HEK293 (cell line): ENCODE measurements around the gene TIMM10.

Experiments
- CTCF ChIA-PET: fragments of 350-600 bp; formaldehyde crosslinking; extraction: SDS; loops from one replicate; lab custom pipeline; 2021; ENCODE audit warnings: antibody characterized with exemption; lab: Yijun Ruan, JAX
- POLR2A ChIA-PET: fragments of 300-600 bp; formaldehyde crosslinking; extraction: SDS; loops from one replicate; lab custom pipeline; 2020; ENCODE audit warnings: antibody characterized with exemption, inconsistent platforms; lab: Yijun Ruan, JAX
- H3K27ac ChIP-seq: fragments of 200-500 bp; sonication (Bioruptor generic); 2 replicates; pipeline ENCODE4 v1.5.1; 2014; ENCODE audit warnings: low read depth, low read length, control low read depth, inconsistent platforms; ENCODE audit errors: extremely low read depth
- H3K36me3 ChIP-seq, 2 experiments: fragments of 200-500 bp in 1 of 2; sonication (Bioruptor generic) in 1 of 2; 1 replicate in 1 of 2; 2 replicates in 1 of 2; pipeline ENCODE4 v1.5.1; 2014 to 2017; ENCODE audit warnings: inconsistent platforms in 2 of 2, low read length in 2 of 2; ENCODE audit not compliant: control insufficient read depth in 2 of 2, insufficient read depth in 1 of 2
- H3K4me1 ChIP-seq: fragments of 200-500 bp; sonication (Bioruptor generic); 2 replicates; pipeline ENCODE4 v1.5.1; 2014; ENCODE audit warnings: mild to moderate bottlenecking, low read length, inconsistent platforms; ENCODE audit not compliant: control insufficient read depth, insufficient read depth
- H3K4me3 ChIP-seq: 2 replicates; pipeline ENCODE4 v1.5.1; 2011; ENCODE audit warnings: low read depth, mild to moderate bottlenecking, control low read depth, low read length, moderate library complexity
- H3K9me3 ChIP-seq: fragments of 200-500 bp; sonication (Bioruptor generic); 2 replicates; pipeline ENCODE4 v1.5.1; 2014; ENCODE audit warnings: low read depth, low read length, inconsistent platforms; ENCODE audit not compliant: control insufficient read depth, insufficient read depth
- FEZF1 ChIP-seq: fragments of 450-650 bp; formaldehyde crosslinking; IDR thresholded peaks from 2 replicates; pipeline ENCODE4 v1.5.1; 2016; ENCODE audit warnings: missing biosample characterization, missing genetic modification characterization
- GLIS1 ChIP-seq: fragments of 450-650 bp; formaldehyde crosslinking; IDR thresholded peaks from 2 replicates; pipeline ENCODE4 v1.5.1; 2016; ENCODE audit warnings: missing biosample characterization, missing genetic modification characterization
- TRIM28 ChIP-seq: IDR thresholded peaks from 2 replicates; pipeline ENCODE4 v1.6.1; 2011; ENCODE audit warnings: low read length, control low read depth, borderline replicate concordance
- ZBTB17 ChIP-seq: fragments of 450-650 bp; formaldehyde crosslinking; IDR thresholded peaks from 2 replicates; pipeline ENCODE4 v1.5.1; 2016; ENCODE audit warnings: missing biosample characterization, missing genetic modification characterization
- ZBTB20 ChIP-seq: fragments of 450-650 bp; formaldehyde crosslinking; IDR thresholded peaks from 2 replicates; pipeline ENCODE4 v1.5.1; 2016; ENCODE audit warnings: missing biosample characterization, missing genetic modification characterization
- ZBTB48 ChIP-seq: fragments of 450-650 bp; formaldehyde crosslinking; IDR thresholded peaks from 2 replicates; pipeline ENCODE4 v1.5.1; 2016; ENCODE audit warnings: missing biosample characterization, missing genetic modification characterization
- ZEB2 ChIP-seq: fragments of 450-650 bp; formaldehyde crosslinking; IDR thresholded peaks from 2 replicates; pipeline ENCODE4 v1.5.1; 2016; ENCODE audit warnings: missing biosample characterization, missing genetic modification characterization
- ZNF132 ChIP-seq: fragments of 450-650 bp; formaldehyde crosslinking; IDR thresholded peaks from 2 replicates; pipeline ENCODE4 v1.5.1; 2017; ENCODE audit warnings: missing biosample characterization, missing genetic modification characterization, borderline replicate concordance
- ZNF169 ChIP-seq: fragments of 450-650 bp; formaldehyde crosslinking; IDR thresholded peaks from 2 replicates; pipeline ENCODE4 v1.5.1; 2016; ENCODE audit warnings: missing biosample characterization, missing genetic modification characterization
- ZNF366 ChIP-seq: fragments of 450-650 bp; formaldehyde crosslinking; conservative IDR thresholded peaks from 2 replicates; pipeline ENCODE4 v1.5.1; 2016; ENCODE audit warnings: missing biosample characterization, missing genetic modification characterization
- ZNF37A ChIP-seq: fragments of 450-650 bp; IDR thresholded peaks from 2 replicates; pipeline ENCODE4 v1.5.1; 2018; ENCODE audit warnings: missing biosample characterization, missing genetic modification characterization
- ZNF391 ChIP-seq: fragments of 450-650 bp; formaldehyde crosslinking; IDR thresholded peaks from 2 replicates; pipeline ENCODE4 v1.5.1; 2016; ENCODE audit warnings: low read depth, missing biosample characterization, missing genetic modification characterization, borderline replicate concordance
- ZNF473 ChIP-seq: fragments of 450-650 bp; formaldehyde crosslinking; IDR thresholded peaks from 2 replicates; pipeline ENCODE4 v1.5.1; 2017; ENCODE audit warnings: missing biosample characterization, missing genetic modification characterization
- ZNF529 ChIP-seq: fragments of 450-650 bp; formaldehyde crosslinking; IDR thresholded peaks from 2 replicates; pipeline ENCODE4 v1.5.1; 2017; ENCODE audit warnings: missing genetic modification characterization, missing biosample characterization; ENCODE audit not compliant: insufficient replicate concordance
- ZNF768 ChIP-seq: fragments of 450-650 bp; formaldehyde crosslinking; IDR thresholded peaks from 2 replicates; pipeline ENCODE4 v1.5.1; 2018; ENCODE audit warnings: missing biosample characterization, mild to moderate bottlenecking, missing genetic modification characterization

Gene TIMM10

DNA sequence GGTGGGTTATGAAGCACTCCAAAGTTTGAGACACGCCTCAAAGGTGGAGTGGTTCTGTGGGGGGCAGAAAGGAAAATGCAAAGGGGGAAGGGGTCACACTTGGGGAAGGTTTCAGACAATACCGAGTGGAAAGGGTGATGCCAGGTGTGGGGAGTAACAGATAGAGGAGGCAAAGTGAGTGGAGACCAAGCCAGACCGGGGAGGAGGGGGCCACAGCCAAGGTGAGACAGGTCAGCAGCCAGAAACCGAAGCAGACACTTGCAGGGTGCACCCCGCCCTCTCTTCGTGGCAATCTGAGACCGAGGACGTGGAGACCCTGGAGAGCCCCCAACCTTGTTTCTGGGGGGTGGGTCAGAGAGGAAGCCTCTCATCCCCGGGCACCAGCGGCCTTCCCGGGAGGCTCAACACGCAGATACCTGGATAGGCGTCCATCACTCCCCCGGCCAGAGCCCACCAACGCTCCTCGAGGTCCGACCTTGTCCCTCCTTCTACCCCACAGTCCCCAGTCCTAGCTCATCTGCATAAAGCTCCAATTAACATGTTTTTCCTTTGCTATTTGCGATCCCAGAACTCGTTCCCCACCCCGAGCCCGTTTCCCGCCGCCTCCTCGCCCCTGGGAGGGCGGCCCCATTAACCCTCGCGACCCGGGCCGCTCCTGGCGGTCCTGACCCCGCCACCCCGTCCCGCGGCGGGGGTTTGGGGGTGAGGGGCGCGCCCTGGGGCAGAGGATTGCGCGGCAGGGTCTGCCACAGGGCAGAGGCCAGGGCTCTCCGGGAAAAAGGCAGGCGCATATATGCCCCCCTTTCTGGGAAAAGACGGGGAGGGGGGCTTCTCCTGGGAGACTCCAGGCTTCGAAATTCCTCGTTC lies 48.4 kb downstream of the TIMM10 start:
- H3K4me1 ChIP-seq = no peaks in the 10 kb centered on the region; the same call in 1 of the 2 replicates
- peaks cover 0 to 18% of the 10 kb centered on the region in 2 experiments; a peak in 1 of 3 replicates for H3K36me3 ChIP-seq
- no peak overlapping the region for H3K4me3 ChIP-seq
- CTCF ChIA-PET = interaction anchor here (0.6 to 8.9 kb wide), 16 partner anchors 9 to 345 kb away, joined by 3 to 140 read pairs (median 4); partner anchors contain the start of gene RTN4RL2
- TF ChIP-seq ZBTB48 (tag by site-specific recombination) = no peak
- peak; percentile 1; the same call in 1 of the 2 replicates for TF ChIP-seq ZBTB20 (tag by site-specific recombination)
- POLR2A ChIA-PET = interaction anchor here (0.6 kb wide), 1 partner anchor 185 kb away, joined by 3 read pairs; no protein-coding TSS in a partner anchor
- H3K9me3 ChIP-seq = no peaks in the 10 kb centered on the region
- no peak overlapping the region for H3K27ac ChIP-seq

DNA sequence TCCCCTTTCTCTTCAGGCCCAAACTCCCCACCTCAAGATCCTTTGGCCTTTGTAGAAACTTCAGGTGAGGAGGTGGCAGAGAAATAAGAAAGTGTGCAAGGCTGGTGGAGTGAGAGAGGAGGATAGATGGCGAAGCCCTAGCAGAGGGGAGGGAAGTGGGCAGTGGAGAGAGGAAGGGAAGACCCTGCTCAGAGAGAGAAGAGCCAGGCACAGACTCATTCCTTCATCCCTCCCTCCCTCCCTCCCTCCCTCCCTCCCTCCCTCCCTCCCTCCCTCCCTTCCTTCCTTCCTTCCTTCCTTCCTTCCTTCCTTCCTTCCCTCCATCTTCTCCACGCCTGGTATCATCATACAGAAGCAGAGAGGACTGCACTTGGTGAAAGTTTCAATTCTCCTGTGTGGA lies 49.2 kb downstream of the TIMM10 start:
- CTCF ChIA-PET = interaction anchor here (0.8 to 8.9 kb wide), 10 partner anchors 8 to 139 kb away, joined by 3 to 140 read pairs (median 8); partner anchors contain the start of genes RTN4RL2 and SLC43A1
- no peak overlapping the region for H3K27ac ChIP-seq

DNA sequence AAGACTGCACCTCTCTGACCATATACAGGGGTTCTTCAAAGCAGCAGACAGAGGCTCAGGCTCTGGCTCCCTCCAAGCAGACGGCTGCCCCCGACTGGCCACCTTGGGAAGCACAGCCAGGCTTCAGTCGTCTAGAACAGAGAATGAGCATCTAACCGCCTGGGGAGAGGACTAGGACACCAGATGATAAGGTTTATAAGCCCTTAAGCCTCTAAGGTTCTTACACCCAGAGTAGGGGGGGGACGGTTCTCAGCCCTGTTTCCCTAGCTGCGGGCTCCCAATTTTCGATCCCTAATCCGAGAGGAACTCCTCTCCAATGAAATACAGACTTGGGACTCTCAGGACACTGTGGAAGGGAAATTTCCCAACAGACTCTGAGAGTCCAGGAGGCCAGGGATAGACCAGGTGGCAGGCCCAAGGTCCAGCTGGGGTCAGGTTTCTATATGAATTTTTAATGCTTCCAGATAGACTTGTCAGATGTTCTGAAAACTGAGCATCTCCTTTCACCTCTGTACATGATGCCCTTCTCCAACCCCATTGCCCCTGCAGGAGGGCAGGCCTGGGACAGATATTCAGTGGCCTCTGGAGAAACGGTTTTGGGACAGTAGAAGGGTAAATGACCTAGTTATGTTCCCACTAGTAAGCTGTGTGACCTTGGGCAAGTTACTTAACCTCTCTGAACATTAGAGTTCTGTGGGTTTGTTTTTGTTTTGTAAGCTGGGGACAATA lies 50.0 kb downstream of the TIMM10 start:
- H3K9me3 ChIP-seq = no peaks in the 10 kb centered on the region
- H3K4me1 ChIP-seq = no peaks in the 10 kb centered on the region; the same call in 1 of the 2 replicates
- H3K4me3 ChIP-seq = no peak overlapping the region
- POLR2A ChIA-PET = no interaction called here
- no peak overlapping the region for H3K27ac ChIP-seq
- H3K36me3 ChIP-seq = peaks cover 0 to 14% of the 10 kb centered on the region in 2 experiments; a peak in 1 of 3 replicates
- TF ChIP-seq ZNF37A (no peak), TRIM28 (0 out of 2 replicates have a peak, but pooled peaks have one; percentile 21), ZNF132 (no peak), ZEB2 (tag by site-specific recombination) (no peak), ZBTB17 (peak; percentile 27; the same call in 1 of the 2 replicates), ZNF768 (tag by site-specific recombination) (peak; percentile 84), ZNF391 (tag by site-specific recombination) (no peak), GLIS1 (tag by site-specific recombination) (0 out of 2 replicates have a peak, but pooled peaks have one; percentile 8), FEZF1 (tag by site-specific recombination) (peak; percentile 70), ZNF529 (tag by site-specific recombination) (peak; percentile 85)
- CTCF ChIA-PET = interaction anchor here (0.5 to 8.9 kb wide), 15 partner anchors 9 to 316 kb away, joined by 3 to 140 read pairs (median 3); partner anchors contain the start of genes RTN4RL2 and SLC43A1

More for the DNA sequence above, 49.2 kb downstream of the TIMM10 start:
- Histone ChIP-seq H3K9me3 (no peaks in the 10 kb centered on the region), H3K4me1 (no peaks in the 10 kb centered on the region; the same call in 1 of the 2 replicates), H3K4me3 (no peak overlapping the region), H3K36me3 (peaks cover 0 to 18% of the 10 kb centered on the region in 2 experiments; a peak in 1 of 3 replicates)
- TF ChIP-seq ZNF169 (tag by site-specific recombination) (no peak), ZNF366 (peak; percentile 61), ZNF473 (tag by site-specific recombination) (no peak)
- POLR2A ChIA-PET = no interaction called here

DNA sequence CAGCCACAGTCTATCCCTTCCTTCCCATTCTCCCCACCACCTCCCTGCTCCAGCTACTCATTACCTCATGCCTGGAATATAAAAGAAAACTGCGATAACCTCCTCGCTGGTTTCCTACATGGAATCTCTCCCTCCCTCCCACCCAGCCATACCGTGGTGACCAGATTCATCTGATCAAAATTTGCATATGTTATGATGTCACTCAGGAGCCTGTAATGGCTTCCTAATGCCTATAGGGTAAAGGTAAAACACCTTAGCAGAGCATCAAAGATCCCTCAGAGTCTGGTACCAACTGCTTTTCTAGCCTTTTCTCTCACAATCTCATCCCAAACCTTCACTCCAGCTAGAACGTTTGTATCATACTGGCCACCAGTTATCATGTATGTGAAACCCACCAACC lies 50.6 kb downstream of the TIMM10 start:
- ChIA-PET POLR2A (no interaction called here), CTCF (interaction anchor here (0.6 to 8.9 kb wide), 8 partner anchors 12 to 317 kb away, joined by 3 to 140 read pairs (median 4); partner anchors contain the start of gene RTN4RL2)
- H3K4me1 ChIP-seq = no peaks in the 10 kb centered on the region; the same call in 1 of the 2 replicates
- no peak overlapping the region for H3K27ac ChIP-seq
- H3K9me3 ChIP-seq = no peaks in the 10 kb centered on the region
- H3K36me3 ChIP-seq = peaks cover 0 to 7% of the 10 kb centered on the region in 2 experiments; a peak in 1 of 3 replicates
- H3K4me3 ChIP-seq = no peak overlapping the region
- no peak for TF ChIP-seq ZNF366
